ENCODE measurements around the gene GPR39.

GPR39 gene

GRCh38 chr2:132651115-132652045 is 234.8 kb downstream of the GPR39 start:
- DNase-seq: no peak

GRCh38 chr2:132652474-132652873 is 235.9 kb downstream of the GPR39 start:
- no peak for DNase-seq

- no peak for DNase-seq
Observed at GRCh38 chr2:132654335-132654734, 237.7 kb downstream of the GPR39 start.

- no peak for DNase-seq
Observed at GRCh38 chr2:132654968-132655367, 238.4 kb downstream of the GPR39 start.

DNA sequence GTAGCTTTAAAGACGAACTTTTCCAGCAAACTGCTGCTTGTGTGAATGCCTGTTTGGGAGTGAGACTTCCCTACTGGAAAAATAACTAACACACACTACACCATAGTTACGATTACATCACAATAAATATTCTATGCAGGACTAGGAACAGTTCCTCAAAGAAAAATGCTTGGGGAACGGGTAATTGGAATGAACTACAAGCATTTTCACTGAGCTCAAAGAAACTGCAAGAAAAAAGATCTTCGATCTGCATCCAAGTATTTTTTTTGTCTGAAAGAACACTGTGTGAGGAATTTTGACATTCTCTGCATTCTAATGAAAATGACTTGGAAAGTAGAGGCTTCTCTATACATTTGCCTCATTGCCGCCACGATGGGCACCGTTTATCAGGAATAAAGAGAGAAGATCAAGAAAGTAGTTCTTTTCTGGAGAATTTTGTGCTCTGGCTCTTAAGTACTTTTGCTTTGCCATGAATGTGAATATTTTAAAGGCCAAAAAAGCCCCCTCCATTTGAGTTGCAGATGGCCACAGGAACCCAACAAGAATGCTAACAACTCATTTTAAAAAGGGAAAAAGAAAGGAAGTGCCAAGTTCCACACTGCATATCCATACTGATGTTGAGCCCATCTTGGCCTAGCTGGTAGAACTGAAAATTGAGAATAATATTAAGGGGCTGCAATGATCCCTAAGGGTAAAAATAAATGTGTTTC is 239.8 kb downstream of the GPR39 start:
- no peak for DNase-seq

GRCh38 chr2:132659331-132659730 is 242.7 kb downstream of the GPR39 start:
- DNase-seq: no peak

GRCh38 chr2:132662732-132663131 is 246.1 kb downstream of the GPR39 start:
- no peak for DNase-seq

GRCh38 chr2:132664096-132664495 is 247.5 kb downstream of the GPR39 start:
- DNase-seq: no peak

GRCh38 chr2:132665401-132666140 is 249.0 kb downstream of the GPR39 start:
- DNase-seq: no peak

- DNase-seq: no peak
Observed at GRCh38 chr2:132667706-132668105, 251.1 kb downstream of the GPR39 start.

GRCh38 chr2:132668189-132668823 is 251.7 kb downstream of the GPR39 start:
- no peak for DNase-seq

- DNase-seq: no peak
Observed at GRCh38 chr2:132668987-132669907, 252.6 kb downstream of the GPR39 start.

DNA sequence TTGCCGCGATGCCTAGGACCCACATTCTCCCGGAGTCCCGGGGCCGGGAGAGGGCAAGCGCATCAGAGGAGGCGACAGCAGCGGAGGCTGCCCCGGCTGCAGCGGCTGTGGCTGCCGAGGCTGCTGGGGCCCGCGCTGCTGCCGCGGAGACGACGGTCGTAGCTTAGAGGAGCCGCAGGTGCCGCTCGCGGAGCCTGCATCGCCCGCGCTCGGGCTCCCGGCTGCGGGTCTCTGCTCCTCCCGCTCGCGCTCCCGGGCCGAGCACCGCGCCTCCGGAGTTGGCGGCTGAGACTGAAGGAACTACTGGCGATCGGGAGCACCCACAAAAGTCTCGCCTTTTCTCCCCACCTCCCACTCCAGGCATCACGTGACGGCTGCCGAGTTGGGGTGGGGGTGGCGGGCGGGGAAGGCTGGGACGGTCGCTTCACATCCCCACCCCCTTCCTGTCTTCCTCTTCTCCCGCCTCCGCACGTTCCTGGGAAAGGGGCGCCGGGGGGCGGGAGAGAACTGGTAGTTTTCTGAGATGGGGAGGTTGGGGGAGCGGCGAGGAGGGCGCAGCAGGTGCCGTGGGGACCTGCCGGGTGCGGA is 253.4 kb downstream of the GPR39 start, which contains the start of gene LYPD1:
Gene LYPD1 (minus strand): TSS at position 298 of the 588 bp plus-strand sequence. CDS start 273 bp downstream, at position 25.
- no peak for DNase-seq

DNA sequence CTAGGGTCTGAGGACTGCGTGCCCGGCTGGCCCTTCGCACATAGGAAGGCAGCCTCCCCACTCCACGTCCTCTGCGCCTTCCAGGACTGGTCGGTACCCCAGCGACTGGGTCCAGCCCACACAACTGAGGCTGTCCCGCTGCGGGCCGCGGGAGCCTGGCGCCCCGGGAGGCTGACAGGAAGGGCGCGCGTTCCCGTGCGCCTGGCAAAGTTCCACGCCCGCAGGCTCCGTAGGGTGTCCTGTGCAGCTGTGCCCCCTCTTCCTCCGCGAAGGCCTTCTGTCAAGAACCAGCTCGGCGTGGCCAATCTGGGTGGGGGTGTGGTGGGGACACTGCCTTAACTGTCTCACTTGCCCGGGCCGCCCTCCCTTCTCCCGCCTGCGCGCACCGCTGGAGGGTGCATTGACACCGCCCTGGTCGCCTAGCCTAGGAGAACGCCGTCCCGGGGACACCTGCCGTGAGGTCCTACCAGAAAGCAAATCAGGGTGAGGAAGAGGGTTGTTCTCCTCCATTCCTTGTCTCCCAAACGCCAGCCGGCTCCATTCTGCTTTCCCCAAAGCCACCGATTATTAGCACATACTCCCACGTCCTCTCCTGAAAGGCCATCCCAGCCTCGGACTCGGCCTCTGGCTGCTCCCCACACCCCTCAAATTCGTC is 254.0 kb downstream of the GPR39 start:
- no peak for DNase-seq

GRCh38 chr2:132671151-132671835 is 254.7 kb downstream of the GPR39 start:
- DNase-seq: no peak

DNA sequence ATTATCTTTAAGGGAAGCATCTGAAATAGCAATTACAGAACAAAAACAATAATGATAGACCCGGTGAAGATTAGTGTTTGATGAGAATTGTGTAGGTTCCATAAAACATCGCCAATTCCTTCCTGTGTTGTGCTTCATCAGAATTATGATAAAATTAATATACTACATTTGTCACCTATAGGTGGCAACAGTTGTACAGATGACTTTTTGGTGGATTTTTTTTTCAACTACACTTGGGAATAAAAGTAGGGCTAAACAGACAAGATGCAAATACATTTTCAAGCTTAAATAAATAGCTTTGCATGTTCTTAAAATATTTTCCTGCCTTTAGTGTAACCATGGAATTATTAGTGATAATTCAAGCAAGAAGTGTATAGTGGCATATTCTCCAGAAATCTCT is 260.4 kb downstream of the GPR39 start:
- DNase-seq: no peak

GRCh38 chr2:132677661-132678060 is 261.1 kb downstream of the GPR39 start:
- no peak for DNase-seq

DNA sequence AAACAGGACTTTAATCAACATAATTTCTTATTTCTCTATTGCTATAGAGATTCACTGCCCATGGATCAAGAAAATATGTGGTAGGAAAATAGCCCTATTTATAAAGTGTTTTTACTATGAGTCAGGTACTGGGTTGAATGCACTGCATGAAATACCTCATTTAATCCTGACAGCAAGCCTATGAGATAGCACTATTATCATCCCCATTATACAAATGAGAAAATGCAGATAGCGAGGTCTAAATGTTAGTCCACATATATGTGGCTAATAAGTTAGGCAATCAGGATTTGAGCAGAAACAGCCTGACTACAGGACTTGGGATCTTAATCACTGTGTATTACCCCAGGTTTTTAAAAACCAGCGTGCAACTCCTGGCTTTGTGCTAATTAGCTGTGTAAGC is 261.9 kb downstream of the GPR39 start:
- DNase-seq: no peak

- DNase-seq: no peak
Observed at GRCh38 chr2:132680544-132680943, 263.9 kb downstream of the GPR39 start.

DNA sequence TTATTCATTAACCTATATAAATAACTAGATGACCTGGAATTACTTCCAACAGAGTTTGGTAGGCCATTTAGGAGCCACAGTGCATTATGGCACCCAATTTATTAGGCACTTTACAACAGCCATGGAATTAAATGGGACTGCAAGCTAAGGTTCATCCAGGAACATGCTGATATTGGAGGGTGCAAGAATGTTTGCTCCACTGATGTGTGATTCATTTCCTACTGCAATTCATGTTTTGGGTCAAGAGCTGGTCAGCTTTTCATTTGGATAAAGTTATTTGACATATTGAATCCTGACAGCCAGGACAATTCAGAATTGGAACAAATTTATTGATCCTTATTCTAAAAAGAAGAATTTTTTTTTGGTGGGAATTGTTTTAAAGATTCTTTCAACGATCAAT is 265.2 kb downstream of the GPR39 start:
- no peak for DNase-seq

Data from stimulated activated naive CD4-positive, alpha-beta T cell treated with Interleukin-2 at 50 U/mL for 16 hours (primary cell).